HL-60/S4 (cell line): ENCODE results near the gene PSD4.
"Not testable (repeated sequence)": the region's sequence is repeated elsewhere in the genome, so short reads cannot be mapped to it uniquely, and the experiment has no call there.

ENCODE experiments used
- in situ Hi-C: fragments of 300-500 bp; cut with MboI; formaldehyde crosslinking; loops from 2 replicates; pipeline ENCODE4 v1.14.3; 2022; ENCODE audit warnings: low sequenced_read_pairs

The PSD4 gene

GRCh38 chr2:113234721-113235346 lies 61.1 kb downstream of the PSD4 start:
- in situ Hi-C loops = no loop called here

- in situ Hi-C loops = not testable (repeated sequence)
These were observed 61.8 kb downstream of the PSD4 start for GRCh38 chr2:113235347-113236226.

- in situ Hi-C loops = no loop called here
These were observed 62.8 kb downstream of the PSD4 start for GRCh38 chr2:113236367-113237159.

DNA sequence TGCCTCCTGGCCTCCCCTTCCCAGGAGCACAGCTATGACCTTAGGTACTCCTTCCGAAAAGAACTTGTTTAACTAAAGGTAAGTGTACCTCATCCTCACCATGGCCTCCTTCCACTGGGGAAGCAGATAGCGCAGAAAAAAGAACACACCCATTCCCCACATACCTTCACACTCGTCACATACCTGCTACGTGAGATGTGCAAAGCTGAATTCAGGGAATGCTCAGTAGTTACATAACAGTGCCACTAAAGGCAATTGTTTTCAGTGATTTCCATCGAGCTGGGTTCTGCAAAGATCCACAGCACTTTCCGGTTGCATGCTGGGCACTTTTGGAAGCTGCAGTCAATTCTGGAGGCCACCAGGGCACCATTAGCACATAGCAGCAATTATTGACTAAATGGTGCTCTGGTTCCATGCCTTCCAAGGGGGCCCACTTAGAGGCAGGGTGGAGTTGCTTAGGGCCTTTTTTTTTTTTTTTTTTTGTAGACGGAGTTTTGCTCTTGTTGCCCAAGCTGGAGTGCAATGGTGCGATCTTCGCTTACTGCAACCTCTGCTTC lies 63.9 kb downstream of the PSD4 start:
- in situ Hi-C loops = no loop called here

- in situ Hi-C loops = no loop called here
These were observed 65.4 kb downstream of the PSD4 start for GRCh38 chr2:113238871-113239839.

GRCh38 chr2:113240150-113240914 lies 66.6 kb downstream of the PSD4 start:
- in situ Hi-C loops = loop anchor here (10.0 kb wide), 1 partner anchor 134 kb away; no protein-coding TSS in a partner anchor

- in situ Hi-C loops = loop anchor here (10.0 kb wide), 1 partner anchor 134 kb away; no protein-coding TSS in a partner anchor
These were observed 67.4 kb downstream of the PSD4 start for GRCh38 chr2:113240915-113241911.

DNA sequence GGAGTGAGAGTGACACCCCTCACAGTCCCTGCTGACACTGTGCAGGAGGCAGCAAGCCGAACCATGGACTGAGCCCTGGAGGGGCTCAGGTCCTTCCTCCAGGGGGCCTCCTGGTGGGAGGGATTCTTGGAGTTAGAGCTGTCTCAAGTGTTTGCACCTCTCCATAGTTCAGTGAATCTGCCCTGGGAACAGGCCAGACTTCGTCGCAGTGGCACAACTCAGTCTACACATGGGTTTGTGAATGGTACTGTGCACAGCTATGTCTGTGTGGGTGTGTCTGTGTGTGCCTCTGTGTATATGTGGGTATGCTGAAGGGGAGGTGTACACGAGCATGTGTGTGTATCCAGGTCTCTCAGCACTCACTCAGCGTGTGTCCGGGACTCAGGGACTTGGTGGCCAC lies 68.6 kb downstream of the PSD4 start:
- in situ Hi-C loops = loop anchor here (10.0 kb wide), 1 partner anchor 132 kb away; no protein-coding TSS in a partner anchor

- in situ Hi-C loops = loop anchor here (10.0 kb wide), 1 partner anchor 130 kb away; no protein-coding TSS in a partner anchor
These were observed 71.5 kb downstream of the PSD4 start for GRCh38 chr2:113245276-113245711.

DNA sequence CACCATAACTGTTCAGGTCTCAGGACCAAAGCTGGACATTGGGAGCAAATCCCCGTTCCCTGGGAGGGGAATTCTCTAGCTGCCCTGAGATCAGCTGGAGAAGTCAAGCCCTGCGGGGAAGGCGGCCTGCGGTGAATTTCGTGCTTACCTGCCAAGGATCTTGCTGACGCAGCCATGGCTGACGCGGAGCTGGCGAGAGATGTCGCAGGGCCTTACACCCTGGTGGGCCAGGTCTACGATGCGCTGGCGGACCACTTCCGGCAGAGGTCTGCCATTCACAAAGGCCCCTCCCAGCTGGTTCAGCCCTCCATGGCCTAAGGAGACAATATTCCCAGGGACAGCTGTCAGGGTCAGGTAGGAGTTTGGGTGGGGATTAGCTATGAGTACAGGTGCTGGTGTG lies 72.8 kb downstream of the PSD4 start:
- in situ Hi-C loops = loop anchor here (10.0 kb wide), 1 partner anchor 128 kb away; no protein-coding TSS in a partner anchor

GRCh38 chr2:113248997-113249770 lies 75.4 kb downstream of the PSD4 start:
- in situ Hi-C loops = loop anchor here (10.0 kb wide), 1 partner anchor 126 kb away; no protein-coding TSS in a partner anchor

- in situ Hi-C loops = no loop called here
These were observed 77.3 kb downstream of the PSD4 start for GRCh38 chr2:113251118-113251517.

DNA sequence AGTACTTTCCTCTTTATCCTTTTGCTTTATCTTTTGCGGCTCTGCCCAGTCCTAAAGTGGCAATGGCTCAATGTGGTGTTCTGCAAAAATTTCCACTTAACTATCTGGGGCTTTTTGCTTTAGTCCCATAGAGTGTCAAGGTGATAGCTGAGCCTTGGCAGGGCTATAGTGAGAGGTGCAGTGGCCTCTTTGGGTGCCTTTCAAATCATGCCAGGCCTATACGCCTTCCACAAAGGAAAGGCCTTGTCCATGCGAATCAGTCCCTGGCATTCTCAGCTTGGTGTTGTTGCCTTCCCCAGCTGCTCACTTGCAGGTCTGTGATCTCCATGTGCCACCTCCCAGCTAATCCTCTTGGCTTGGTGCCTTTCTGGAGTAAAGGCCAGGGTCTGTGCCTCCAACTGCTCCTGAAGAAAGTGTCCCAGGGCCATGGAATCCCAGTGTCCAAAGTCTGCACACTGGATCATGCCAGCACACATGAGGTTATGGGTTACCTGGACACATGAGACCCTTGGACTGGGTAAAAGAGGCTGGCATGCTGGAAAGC lies 78.3 kb downstream of the PSD4 start:
- in situ Hi-C loops = no loop called here

GRCh38 chr2:113253453-113253852 lies 79.7 kb downstream of the PSD4 start:
- in situ Hi-C loops = no loop called here

DNA sequence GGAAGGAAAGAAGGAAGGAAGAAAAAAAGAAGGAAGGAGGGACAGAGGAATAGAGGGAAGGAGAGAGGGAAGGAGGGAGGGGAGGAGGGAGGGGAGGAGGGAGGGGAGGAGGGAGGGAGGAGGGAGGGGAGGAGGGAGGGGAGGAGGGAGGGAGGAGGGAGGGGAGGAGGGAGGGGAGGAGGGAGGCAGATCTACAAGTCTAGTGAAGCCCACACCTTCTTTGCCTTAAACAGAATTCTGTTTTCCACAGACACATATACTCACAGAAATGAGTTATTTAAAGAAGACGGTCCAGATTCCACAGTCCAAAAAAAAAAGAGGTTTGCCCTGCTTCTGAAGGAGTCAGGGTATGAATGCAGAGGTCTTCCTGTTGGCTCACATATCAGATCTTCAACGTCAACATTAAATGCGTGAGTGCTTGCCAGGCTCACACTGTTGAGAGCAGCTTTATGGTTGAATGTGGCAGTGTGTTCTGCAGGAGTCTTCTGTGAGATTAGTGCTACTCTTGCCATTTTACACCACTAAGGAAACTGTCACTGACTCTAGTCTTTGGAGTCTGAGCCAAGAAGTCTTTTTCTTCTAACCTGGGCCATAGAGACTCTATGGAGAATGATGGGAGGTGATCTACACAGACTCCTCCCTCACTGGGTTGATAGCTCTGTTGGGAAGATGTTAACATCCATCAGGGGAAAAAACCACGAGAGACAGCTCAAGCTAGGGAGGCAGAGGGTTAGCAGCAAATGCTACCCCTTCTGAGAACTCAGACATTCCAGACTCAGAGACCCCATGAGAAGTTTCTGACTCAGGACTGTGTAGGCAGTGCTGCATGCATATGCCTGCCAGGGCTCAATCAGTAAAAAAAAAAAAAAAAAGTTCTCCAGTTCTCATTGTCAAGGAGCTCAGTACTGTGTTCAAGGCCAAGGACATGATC lies 81.6 kb downstream of the PSD4 start:
- in situ Hi-C loops = no loop called here
